Amniotic stem cell (primary cell): ENCODE results near the gene SHROOM2.

Source experiments
- DNase-seq: peaks from one replicate; lab custom pipeline; 2025; lab: John Stamatoyannopoulos, UW

SHROOM2 gene

GRCh38 chrX:9940421-9940820 lies 154.2 kb downstream of the SHROOM2 start:
- no peak for DNase-seq

GRCh38 chrX:9942086-9942485 lies 155.9 kb downstream of the SHROOM2 start:
- no peak for DNase-seq

GRCh38 chrX:9943420-9943819 lies 157.2 kb downstream of the SHROOM2 start:
- no peak for DNase-seq

- no peak for DNase-seq
These were observed 161.0 kb downstream of the SHROOM2 start for GRCh38 chrX:9947131-9947794.

- DNase-seq: no peak
These were observed 162.2 kb downstream of the SHROOM2 start for GRCh38 chrX:9948406-9948805.

- DNase-seq: no peak
These were observed 166.1 kb downstream of the SHROOM2 start for GRCh38 chrX:9952300-9952699.

GRCh38 chrX:9953396-9953795 lies 167.2 kb downstream of the SHROOM2 start:
- DNase-seq: no peak

- peak; percentile 2 for DNase-seq
These were observed 169.3 kb downstream of the SHROOM2 start for GRCh38 chrX:9955506-9955905.

- DNase-seq: no peak
These were observed 171.5 kb downstream of the SHROOM2 start for GRCh38 chrX:9957743-9958142.

- DNase-seq: no peak
These were observed 172.0 kb downstream of the SHROOM2 start for GRCh38 chrX:9958183-9958582.

- DNase-seq: no peak
These were observed 175.5 kb downstream of the SHROOM2 start for GRCh38 chrX:9961750-9962149.

- no peak for DNase-seq
These were observed 180.7 kb downstream of the SHROOM2 start, which contains the start of gene CLDN34 for GRCh38 chrX:9966775-9967408. Gene CLDN34 (plus strand): TSS chrX:9967358. CDS start chrX:9967358, 0 bp downstream.

- no peak for DNase-seq
These were observed 191.4 kb downstream of the SHROOM2 start for GRCh38 chrX:9977635-9978034.

GRCh38 chrX:9980401-9980800 lies 194.2 kb downstream of the SHROOM2 start:
- no peak for DNase-seq

GRCh38 chrX:9980927-9981326 lies 194.7 kb downstream of the SHROOM2 start:
- no peak for DNase-seq

GRCh38 chrX:9983441-9983840 lies 197.2 kb downstream of the SHROOM2 start:
- no peak for DNase-seq

- no peak for DNase-seq
These were observed 197.6 kb downstream of the SHROOM2 start for GRCh38 chrX:9983846-9984245.

GRCh38 chrX:9988762-9989161 lies 202.5 kb downstream of the SHROOM2 start:
- no peak for DNase-seq

GRCh38 chrX:9992061-9992460 lies 205.8 kb downstream of the SHROOM2 start:
- no peak for DNase-seq

GRCh38 chrX:9992724-9993123 lies 206.5 kb downstream of the SHROOM2 start:
- no peak for DNase-seq

- peak; percentile 31 for DNase-seq
These were observed 209.7 kb downstream of the SHROOM2 start for GRCh38 chrX:9995855-9996339.

GRCh38 chrX:9997041-9997440 lies 210.8 kb downstream of the SHROOM2 start:
- no peak for DNase-seq

GRCh38 chrX:9997524-9997923 lies 211.3 kb downstream of the SHROOM2 start:
- no peak for DNase-seq
